HepG2 (cell line): ENCODE results near the gene LCN2. TPM values are rescaled to one million over a fixed set of nuclear protein-coding genes. Genes with fewer than 3 reads are reported as not detected.

Experiments used
- ARNT2 ChIP-seq: sonication (generic); formaldehyde crosslinking; IDR thresholded peaks from 2 replicates; pipeline ENCODE4 v1.8.0; 2022; ENCODE audit warnings: mild to moderate bottlenecking, low read depth, missing genetic modification reagents, moderate library complexity
- BRF2 ChIP-seq: sonication (generic); formaldehyde crosslinking; IDR thresholded peaks from 2 replicates; pipeline ENCODE4 v1.8.1; 2022; ENCODE audit warnings: mild to moderate bottlenecking, missing genetic modification reagents
- CHD4 ChIP-seq: fragments of 200-600 bp; sonication (generic); IDR thresholded peaks from 2 replicates; pipeline ENCODE4 v1.7.0; 2017; ENCODE audit warnings: mild to moderate bottlenecking, low read length, borderline replicate concordance
- DNMT1 ChIP-seq: sonication (generic); formaldehyde crosslinking; IDR thresholded peaks from 2 replicates; pipeline ENCODE4 v1.5.1; 2020; ENCODE audit warnings: mild to moderate bottlenecking, missing genetic modification reagents
- EHMT2 ChIP-seq: fragments of 200-600 bp; sonication (generic); IDR thresholded peaks from 2 replicates; pipeline ENCODE4 v1.7.0; 2017; ENCODE audit warnings: antibody characterized with exemption, low read depth, low read length, borderline replicate concordance
- ELF3 ChIP-seq: IDR thresholded peaks from 2 replicates; pipeline ENCODE4 v1.6.1; 2016; ENCODE audit warnings: missing genetic modification reagents, missing compliant biosample characterization
- FOXP4 ChIP-seq: sonication (generic); formaldehyde crosslinking; IDR thresholded peaks from 2 replicates; pipeline ENCODE4 v1.4.0; 2020; ENCODE audit warnings: missing genetic modification reagents
- HCFC1 ChIP-seq: fragments of 150-350 bp; IDR thresholded peaks from 2 replicates; pipeline ENCODE4 v1.6.1; 2014; ENCODE audit warnings: low read depth, low read length
- HNF1A ChIP-seq, 2 experiments: sonication (generic) in 1 of 2; formaldehyde crosslinking in 1 of 2; IDR thresholded peaks; 2 replicates each; pipeline versions ENCODE4 v1.4.0 to v1.6.1; 2016 to 2020; ENCODE audit warnings: borderline replicate concordance in 1 of 2, low read depth in 1 of 2, mild to moderate bottlenecking in 1 of 2, missing genetic modification reagents in 1 of 2
- HOXA3 ChIP-seq: sonication (generic); formaldehyde crosslinking; IDR thresholded peaks from 2 replicates; pipeline ENCODE4 v1.5.0; 2020; ENCODE audit warnings: missing genetic modification reagents
- IKZF5 ChIP-seq: IDR thresholded peaks from 2 replicates; pipeline ENCODE4 v1.6.1; 2018; ENCODE audit warnings: missing genetic modification reagents, mild to moderate bottlenecking, missing compliant biosample characterization
- KDM1A ChIP-seq: IDR thresholded peaks from 2 replicates; pipeline ENCODE4 v1.6.1; 2016; ENCODE audit warnings: missing compliant biosample characterization
- KDM2A ChIP-seq: sonication (generic); formaldehyde crosslinking; IDR thresholded peaks from 2 replicates; pipeline ENCODE4 v1.4.0; 2020; ENCODE audit warnings: low read depth, missing genetic modification reagents, borderline replicate concordance
- MLLT10 ChIP-seq: sonication (generic); formaldehyde crosslinking; IDR thresholded peaks from 2 replicates; pipeline ENCODE4 v1.4.0; 2020; ENCODE audit warnings: missing genetic modification reagents
- PTBP1 ChIP-seq: fragments of 200-400 bp; formaldehyde crosslinking; IDR thresholded peaks from 2 replicates; pipeline ENCODE4 v1.6.1; 2018; ENCODE audit warnings: low read length, low read depth; ENCODE audit not compliant: poor library complexity, severe bottlenecking
- REXO4 ChIP-seq: sonication (generic); formaldehyde crosslinking; IDR thresholded peaks from 2 replicates; pipeline ENCODE4 v1.8.0; 2022; ENCODE audit warnings: missing genetic modification reagents, mild to moderate bottlenecking, borderline replicate concordance
- SIN3B ChIP-seq: fragments of 150-350 bp; IDR thresholded peaks from 2 replicates; pipeline ENCODE4 v1.6.1; 2014; ENCODE audit warnings: low read length
- XRCC5 ChIP-seq: fragments of 200-400 bp; formaldehyde crosslinking; optimal IDR thresholded peaks from 2 replicates; pipeline ENCODE3; 2017; ENCODE audit warnings: mild to moderate bottlenecking, low read length
- ZNF260 ChIP-seq: sonication (generic); formaldehyde crosslinking; IDR thresholded peaks from 2 replicates; pipeline ENCODE4 v1.4.0; 2020; ENCODE audit warnings: missing genetic modification reagents, low read depth, mild to moderate bottlenecking, borderline replicate concordance
- ZNF383 ChIP-seq: sonication (generic); formaldehyde crosslinking; IDR thresholded peaks from 2 replicates; pipeline ENCODE4 v1.4.0; 2020; ENCODE audit warnings: missing genetic modification reagents, mild to moderate bottlenecking, borderline replicate concordance
- ZNF839 ChIP-seq: sonication (generic); formaldehyde crosslinking; IDR thresholded peaks from 2 replicates; pipeline ENCODE4 v1.4.0; 2020; ENCODE audit warnings: missing genetic modification reagents, mild to moderate bottlenecking, borderline replicate concordance
- ZSCAN9 ChIP-seq: IDR thresholded peaks from 2 replicates; pipeline ENCODE4 v1.6.1; 2016; ENCODE audit warnings: borderline replicate concordance
- polyA plus RNA-seq, 8 experiments: library from polyadenylated mRNA; depleted of rRNA in 3 of 8; stranded (reverse) in 7 of 8; unstranded in 1 of 8; fragments of >200 nt; fragmentation: Illumina TruSeq in 4 of 8; extraction: Trizol in 4 of 8; gene quantifications; 2 replicates each; pipeline versions ENCODE4 v1.2.1 to v1.2.3, GENCODE V29; 2011 to 2016; ENCODE audit warnings: low read depth in 4 of 8, missing spikeins in 1 of 8, mixed read lengths in 1 of 8; ENCODE audit not compliant: insufficient read depth in 1 of 8
- total RNA-seq, 5 experiments: library from RNA; depleted of rRNA; stranded (reverse); fragments of >200 nt; fragmentation: Illumina TruSeq; extraction: Trizol; gene quantifications; 2 replicates each; pipeline ENCODE4 v1.2.3, GENCODE V29; 2016; ENCODE audit warnings: low read depth in 1 of 5

The LCN2 gene
- total and polyA plus RNA-seq, 2 of the 13 experiments (the other 11 are each of a cell fraction or from before 2014, with no cell fraction given): 0.38 to 1.4 TPM

- TF ChIP-seq MLLT10 (CRISPR knock-in tag): no peak
- TF ChIP-seq KDM1A (CRISPR knock-in tag): no peak
- peak; percentile 50; the same call in 1 of the 2 replicates for TF ChIP-seq IKZF5 (CRISPR knock-in tag)
- no peak for TF ChIP-seq SIN3B
- no peak for TF ChIP-seq EHMT2
- no peak for TF ChIP-seq ARNT2
- no peak for TF ChIP-seq ZNF383 (CRISPR knock-in tag)
- no peak for TF ChIP-seq ZSCAN9 (CRISPR knock-in tag)
- 0 out of 2 replicates have a peak, but pooled peaks have one; percentile 46 for TF ChIP-seq ELF3
- TF ChIP-seq HNF1A (IDR thresholded peaks at IDR 0.05; ENCODE audit: low read depth): no peak
- no peak for TF ChIP-seq HNF1A (CRISPR knock-in tag; IDR thresholded peaks at IDR 0.05; ENCODE audit: borderline replicate concordance)
- no peak for TF ChIP-seq ZNF260
- TF ChIP-seq HCFC1: no peak
- peak; percentile 79 for TF ChIP-seq XRCC5
- no peak for TF ChIP-seq KDM2A (CRISPR knock-in tag)
- TF ChIP-seq PTBP1: no peak
- no peak for TF ChIP-seq FOXP4 (CRISPR knock-in tag)
- 0 out of 2 replicates have a peak, but pooled peaks have one; percentile 27 for TF ChIP-seq DNMT1 (CRISPR knock-in tag)
- TF ChIP-seq REXO4: no peak
- no peak for TF ChIP-seq CHD4
- TF ChIP-seq ZNF839 (CRISPR knock-in tag): no peak
- no peak for TF ChIP-seq HOXA3
- no peak for TF ChIP-seq BRF2 (CRISPR knock-in tag)
Observed at GRCh38 chr9:128124873-128125579, 24.2 kb upstream of the LCN2 start (continued).
